ENCODE results near the gene EHBP1L1.

- TF ChIP-seq POLR2A (IDR thresholded peaks at IDR 0.05; ENCODE audit: low read depth, low read length) (peak; percentile 81), TAF1 (IDR thresholded peaks at IDR 0.05; ENCODE audit: low read depth, low read length) (peak; percentile 82), POLR2AphosphoS5 (IDR thresholded peaks at IDR 0.05; ENCODE audit: low read depth, low read length) (peak; percentile 44), POU2F2 (IDR thresholded peaks at IDR 0.05; ENCODE audit: low read depth, low read length) (0 out of 2 replicates have a peak, but pooled peaks have one; percentile 14), SPI1 (IDR thresholded peaks at IDR 0.05; ENCODE audit: low read depth, low read length) (0 out of 2 replicates have a peak, but pooled peaks have one; percentile 14)
Observed at GRCh38 chr11:65569973-65570918, 5.6 kb upstream of the EHBP1L1 start, which contains the start of gene ZNRD2.

Measured in GM12891 (cell line).